GDM1 (cell line): ENCODE results near the gene GPER1.
"Not testable (repeated sequence)": the region's sequence is repeated elsewhere in the genome, so short reads cannot be mapped to it uniquely, and the experiment has no call there.

Experiments used
- DNase-seq: peaks from one replicate; lab custom pipeline; 2025; lab: John Stamatoyannopoulos, UW

GPER1 gene

DNA sequence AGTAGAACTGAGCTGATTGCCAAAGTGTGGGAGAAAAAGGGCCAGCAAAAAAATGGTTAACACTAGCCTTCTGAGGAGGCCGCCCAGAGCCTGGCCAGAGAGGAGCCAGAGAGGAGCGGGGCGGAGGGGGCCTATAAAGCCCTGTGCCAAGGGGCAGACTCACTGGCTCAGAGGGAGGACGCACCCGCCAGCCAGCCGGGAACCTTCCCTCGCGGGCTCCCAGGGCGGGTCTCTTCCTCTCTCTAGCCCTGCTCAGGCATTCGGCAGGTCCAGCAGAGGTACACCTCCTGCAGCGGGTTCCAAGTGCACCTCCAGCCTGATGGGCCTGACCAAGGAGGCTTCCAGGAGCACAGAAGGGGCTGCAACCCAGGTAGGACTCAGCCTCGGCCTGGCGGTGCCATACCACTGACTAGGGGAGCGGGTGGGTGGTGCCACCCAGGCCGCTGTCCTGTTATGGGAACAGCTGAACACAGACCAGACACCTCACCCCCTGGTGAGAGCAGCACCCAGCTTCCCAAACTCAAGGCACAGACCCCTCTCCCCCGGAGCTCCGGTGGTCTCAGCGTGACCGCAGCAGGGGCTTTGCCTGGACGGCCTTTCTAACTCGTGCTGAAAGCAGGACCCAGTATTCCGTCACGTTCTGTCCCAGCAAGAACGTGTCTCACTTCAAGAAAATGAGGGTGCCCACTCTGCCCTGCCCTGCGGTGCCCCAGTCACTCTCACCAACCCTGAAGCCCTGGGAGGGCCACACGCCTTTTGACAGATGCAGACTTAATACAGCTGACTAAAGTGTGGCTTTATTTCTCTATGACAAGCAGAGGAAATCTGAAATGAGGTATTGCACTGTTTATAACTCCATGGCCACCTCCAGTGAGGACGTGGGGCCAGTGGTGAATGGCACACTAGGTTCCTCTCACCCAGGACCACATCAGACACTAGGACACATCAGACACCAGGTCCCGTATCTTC is at the start of gene GPER1:
Gene GPER1, plus strand, starts transcription at position 162 of the 969 bp plus-strand sequence. CDS start 3,616 bp downstream, outside the sequence.
- DNase-seq, result no peak

DNA sequence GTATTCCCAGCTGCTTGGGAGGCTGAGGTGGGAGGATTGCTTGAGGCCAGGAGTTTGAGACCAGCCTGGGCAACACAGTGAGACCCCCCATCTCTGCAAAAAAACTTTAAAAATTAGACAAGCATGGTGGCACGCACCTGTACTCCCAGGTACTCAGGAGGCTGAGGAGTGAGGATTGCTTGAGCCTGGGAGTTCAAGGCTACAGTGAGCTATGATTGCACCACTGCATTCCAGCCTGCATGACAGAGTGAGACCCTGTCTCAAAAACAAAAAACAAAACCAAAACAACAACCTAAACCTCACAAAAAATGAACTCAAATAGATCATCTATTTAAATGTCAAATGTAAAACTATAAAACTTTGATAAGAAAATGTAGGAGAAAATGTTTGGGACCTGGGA is 47.7 kb upstream of the GPER1 start:
- not testable (repeated sequence) for DNase-seq

DNA sequence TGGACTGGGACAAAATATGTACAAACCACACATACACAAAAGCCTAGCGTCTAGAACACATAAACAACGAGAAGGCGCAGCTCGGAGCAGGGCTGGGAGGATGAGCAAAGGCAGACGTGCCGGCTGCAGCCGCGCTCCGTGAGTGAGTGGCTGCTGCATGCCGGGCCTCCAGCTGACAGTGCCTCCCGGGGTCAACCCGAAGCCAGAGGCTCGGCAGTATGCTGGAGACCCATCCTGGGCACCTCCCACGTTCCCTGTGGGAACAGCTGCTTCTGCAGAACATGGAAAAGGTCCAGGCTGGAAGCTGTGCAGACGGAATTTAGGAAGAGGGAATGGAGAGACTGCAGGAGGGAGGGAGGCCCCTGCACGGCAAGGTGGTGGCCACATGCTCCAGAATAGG is 47.1 kb upstream of the GPER1 start:
- no peak for DNase-seq

DNA sequence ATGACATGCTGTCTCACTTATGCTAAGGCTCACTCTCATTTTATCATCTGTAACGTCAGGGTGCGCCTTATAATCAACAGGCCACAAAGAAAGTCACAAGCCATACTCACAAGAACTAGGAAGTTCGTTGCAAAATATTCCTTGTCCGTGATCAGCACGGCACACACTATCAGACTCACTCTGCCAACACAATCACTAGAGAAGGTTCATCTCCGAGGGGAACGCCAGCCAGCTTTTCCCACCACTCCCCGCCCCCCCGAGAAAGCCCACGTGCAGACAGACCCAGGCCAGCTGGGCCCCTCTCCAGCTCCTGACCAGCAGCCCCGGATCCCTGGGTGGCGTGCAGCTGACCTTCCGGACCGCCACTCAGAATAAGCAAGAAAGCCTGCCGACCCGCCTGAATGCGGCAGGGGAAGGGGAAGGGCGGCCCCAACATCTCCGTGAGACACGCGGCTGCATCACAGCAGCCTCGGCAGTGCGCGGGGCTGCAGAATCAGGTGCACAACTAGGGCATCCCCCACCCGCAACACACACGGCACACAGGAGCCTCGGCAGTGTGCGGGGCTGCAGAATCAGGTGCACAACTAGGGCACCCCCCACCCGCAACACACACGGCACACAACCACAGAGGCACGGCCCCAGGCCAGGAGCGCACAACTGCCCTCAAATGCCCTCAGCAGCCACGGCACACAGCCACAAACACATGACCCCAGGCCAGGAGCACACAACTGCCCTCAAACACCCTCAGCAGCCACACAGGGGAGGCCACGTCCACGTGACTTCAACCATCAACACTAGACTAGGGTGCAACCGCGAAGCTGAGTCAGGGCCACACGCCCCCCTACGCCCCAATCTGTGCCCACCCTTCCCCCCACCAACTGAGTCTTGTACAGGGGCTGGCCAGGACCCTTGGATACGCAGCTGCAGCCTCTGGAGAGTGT is 46.1 kb upstream of the GPER1 start:
- no peak for DNase-seq

DNA sequence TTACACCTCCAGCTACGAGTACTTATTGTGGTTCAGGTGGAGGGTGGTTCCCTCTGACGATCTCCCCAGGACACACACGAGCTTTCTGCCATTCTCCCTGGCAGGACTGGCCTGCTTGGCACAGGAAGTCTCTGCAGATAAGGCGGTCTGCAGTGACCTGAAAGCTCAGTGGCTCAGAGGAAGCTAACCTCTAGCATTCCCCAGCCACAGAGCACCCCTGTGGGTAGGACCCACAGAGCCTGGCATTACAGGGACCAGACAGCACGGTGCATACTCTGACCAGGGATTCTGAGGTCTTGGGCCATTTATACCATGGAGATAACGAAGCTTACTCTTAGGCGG is 45.5 kb upstream of the GPER1 start:
- DNase-seq, result no peak

DNA sequence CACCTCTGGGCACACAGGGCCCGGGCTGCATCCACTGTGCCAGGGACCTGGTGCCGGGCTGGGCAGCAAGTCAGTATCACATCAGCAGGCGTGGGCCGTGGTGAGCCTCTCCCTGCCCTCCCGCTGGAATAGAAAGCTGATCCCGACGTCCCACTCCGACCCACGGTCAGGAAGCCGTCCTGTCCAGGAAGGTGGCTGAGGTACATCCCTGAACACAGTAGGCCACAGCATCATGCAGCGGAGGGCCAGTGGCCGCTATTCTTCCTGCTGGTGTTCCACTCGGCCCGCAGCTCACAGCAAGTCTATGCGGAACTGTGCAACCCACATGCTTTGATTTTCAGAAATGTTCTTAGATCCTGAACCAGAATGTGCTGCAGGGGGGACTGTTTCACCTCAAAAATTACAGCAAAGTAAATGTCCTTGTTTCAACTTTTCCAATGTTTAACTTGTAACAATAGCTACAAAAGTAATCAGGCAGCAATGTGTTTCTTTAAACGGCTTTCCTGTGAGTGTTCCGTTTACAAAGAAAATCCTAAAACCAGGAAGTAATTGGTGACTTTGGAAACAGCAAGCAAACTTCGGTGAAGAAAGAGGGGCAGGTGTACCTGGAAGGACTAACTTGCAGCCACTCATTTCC is 44.2 kb upstream of the GPER1 start:
- no peak for DNase-seq

DNA sequence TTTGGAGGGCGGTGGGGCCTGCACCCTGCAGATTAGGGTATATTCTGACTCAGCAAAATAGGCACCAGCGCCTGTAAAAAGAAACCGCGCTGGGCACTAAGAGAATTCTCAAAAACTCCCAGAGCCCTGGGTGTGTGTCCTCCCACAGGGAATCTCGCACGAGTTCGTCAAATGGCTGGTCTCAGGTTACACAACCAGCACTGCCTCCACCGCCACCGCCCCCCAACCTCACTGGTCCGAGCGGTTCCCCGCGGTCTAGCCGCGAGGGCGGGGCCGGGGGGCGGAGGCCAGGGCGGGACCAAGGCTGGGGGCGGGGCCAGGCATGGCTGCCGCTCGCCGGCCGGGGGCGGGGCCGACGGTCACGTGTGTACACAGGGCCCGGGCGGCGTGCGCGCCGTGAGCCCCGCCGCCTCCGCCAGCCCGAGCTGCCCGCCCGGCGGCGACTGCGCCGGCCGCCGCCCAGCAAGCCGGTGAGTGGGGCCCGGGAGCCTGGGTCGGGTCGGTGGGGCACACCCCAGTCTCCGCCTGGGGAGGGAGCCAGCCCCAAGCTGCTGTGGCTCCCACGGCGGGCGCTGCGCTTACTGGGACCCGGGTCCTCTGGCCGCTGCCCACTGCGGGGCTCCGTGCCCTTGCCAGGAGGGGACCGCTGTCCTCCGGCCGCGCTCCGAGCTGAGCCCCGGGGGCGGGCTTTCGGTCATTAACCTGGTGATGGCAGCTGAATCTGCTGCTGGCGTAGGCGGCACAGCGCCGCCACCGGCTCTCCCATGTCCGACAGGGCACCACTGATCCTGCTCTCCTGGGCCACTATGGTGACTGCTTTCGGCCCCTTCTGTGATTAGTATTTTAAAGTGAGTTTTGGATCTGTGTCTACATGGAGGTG is 43.5 kb upstream of the GPER1 start, which contains the start of gene GPR146:
Gene GPR146, plus strand, starts transcription at position 358 of the 880 bp plus-strand sequence. CDS start 12,970 bp downstream, outside the sequence.
- peak; percentile 92 for DNase-seq

DNA sequence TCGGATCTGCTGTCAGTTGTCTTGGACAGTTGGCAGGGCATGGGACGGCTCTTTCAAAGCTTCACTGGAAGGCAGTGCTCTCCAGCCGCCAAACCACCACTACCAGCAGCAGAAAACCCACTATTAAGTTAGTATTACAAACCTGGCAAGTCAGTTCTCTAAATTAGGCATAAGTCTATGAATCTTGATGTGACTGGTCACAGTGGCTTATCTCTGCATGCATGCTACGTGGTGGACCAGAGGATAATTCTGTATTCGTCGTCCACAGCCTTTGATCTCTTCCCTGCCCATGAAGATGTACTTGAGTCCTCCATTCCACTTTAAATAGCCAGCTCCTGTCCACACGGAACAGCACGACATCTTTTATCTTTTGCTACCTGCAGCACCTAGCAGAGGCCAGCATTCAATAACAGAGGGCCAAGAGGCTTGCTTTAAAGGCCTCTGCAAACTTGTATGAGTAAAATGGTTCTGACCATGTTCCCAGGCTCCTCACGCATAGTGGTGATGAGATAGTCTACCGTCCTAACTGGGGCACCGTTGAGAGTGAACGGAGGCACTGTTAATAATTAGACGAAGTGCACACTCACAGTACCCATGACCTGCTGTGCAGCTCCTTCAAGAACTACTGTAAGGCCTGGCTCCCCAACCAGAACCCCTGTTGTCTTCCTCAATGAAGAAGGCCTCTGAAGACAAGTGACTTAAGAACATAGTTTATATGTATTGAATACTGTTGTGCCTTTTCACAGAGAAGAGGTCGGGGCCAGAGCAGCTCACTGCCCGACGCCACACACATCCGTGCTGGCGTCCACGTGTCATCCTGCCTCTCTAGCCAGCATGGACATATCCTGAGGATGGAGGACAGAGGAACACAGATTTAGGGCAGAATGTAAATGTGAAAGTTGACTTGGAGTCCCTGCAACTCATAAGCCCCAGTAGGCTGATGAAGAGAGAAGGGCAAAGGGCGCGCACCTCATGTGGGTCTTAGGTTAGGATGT is 42.5 kb upstream of the GPER1 start:
- DNase-seq, result no peak

DNA sequence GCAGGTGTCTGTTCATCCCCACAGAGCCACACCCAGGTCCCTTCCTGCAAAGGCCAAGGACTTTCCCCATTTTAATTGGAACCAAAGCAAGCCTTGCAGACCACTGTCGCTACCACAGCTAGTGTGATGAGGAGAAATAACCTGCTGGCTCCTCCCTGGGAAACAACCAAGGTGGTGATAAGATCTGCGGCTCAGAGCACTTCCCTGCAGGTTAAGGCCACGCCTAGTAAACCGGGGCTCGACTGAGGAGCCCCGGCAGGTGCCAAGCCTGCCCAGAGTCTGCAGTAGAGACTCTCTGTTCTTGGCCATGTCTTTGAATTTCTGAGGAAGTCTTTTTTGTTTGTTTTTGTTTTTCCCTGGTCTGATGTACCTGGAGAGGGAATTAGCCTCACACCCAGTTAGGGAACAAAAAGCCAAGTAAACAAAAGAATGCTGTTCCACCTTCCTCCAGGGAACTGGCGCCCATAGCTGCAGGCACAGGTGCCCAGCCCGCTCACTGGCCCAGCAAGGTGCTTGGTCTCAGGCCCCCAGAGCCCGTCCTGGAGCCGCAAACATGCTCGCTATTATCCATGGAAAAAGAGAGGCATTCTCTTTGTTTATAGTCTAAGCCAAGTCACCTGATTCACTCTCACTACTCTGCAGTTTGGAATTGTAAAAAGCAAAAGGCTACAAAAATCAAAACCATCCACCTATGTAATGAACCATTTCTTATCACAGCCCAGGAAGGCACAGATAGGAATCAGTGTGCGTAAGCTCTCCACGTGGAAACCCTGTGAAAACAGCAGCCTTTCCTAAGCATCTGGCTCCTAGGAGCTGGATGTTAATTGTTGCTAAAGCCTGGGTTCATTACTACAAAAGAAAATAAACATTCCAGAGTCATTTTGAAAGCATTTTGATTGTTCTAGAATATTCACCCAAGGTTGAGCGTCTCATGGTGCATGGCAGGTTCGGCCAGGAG is 40.9 kb upstream of the GPER1 start:
- DNase-seq, result no peak

DNA sequence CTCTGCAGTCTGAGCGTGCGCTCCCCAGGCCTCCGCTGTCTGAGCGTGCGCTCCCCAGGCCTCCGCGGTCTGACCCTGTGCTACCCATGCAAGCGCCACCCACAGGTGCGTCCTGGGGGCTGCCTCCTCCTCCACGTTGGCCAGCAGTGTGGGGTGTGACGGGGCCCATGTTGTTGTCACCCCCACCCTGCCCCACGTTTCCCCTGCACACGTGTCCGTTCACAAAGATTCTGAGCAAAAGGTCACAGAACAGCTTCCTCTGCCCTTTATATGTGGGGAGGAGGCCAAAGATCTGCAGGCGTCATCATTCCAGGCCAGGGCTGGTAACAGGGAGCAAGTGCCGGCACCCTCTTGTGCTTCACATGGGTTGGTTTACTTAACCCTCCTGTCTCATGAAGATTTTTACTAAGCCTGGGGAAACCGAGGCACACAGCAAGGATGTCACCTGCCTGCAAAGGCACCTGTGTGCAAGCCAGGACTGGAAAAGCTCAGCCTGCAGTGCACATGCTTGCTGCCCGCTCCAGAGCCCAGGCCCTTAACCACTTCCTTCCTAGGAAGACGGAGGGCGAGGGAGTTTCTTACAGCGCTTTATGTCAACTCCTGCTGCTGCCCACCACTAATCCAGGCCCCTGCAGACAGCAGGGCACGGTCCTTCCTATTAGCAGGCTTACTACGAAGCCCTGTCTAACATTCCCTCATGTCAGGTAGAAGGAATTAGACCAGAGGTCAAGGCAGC is 38.7 kb upstream of the GPER1 start:
- peak; percentile 51 for DNase-seq

DNA sequence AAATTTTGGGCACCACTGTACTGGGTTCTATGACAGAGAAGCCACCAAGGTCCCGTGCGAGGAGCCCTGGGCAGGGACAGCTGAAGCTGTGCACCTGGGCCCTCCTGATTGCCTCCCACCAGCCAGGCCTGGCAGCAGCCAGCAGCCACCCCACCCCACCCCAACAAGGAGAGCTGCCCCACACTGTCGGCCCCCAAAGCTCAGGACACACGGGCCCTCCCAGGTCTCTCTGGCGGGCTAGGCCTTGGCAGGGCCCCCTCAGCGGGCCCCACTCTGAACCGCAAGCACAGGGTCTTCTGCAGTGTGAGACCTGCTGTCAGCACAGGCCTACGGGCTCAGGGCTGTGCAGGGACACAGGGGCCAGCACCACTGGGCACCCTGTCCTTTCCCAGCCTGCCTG is 38.1 kb upstream of the GPER1 start:
- DNase-seq, result no peak

DNA sequence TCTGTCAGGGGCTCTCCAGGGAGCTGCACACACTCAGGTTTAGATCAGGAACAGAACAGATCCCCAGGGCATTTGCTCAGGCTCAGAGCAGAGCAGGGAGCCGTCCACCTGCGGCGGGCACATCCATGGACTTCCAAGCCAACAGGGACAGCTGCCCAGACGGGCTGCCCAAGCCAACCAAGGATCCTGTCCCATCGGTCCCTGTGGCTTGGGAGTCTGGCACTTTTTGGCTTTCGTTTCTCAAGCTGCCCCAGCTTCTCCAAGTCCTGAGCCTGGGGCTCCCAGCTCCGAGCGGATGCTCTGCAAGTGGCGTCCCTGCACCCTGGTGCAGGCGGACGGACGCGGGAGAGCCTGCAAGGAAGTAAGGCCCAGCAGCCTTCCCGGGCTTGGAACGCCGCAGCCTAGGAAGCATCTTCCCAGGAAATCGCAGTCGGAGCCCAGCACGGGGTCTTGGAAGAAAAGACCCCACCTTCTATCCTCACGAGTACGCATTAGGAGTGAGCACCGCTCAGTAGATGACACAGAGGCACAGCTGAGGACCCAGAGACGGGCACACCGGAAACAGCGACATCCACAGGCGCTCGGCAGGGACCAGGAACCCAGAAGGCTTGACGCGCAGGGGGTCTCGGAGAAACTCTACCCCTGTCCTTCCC is 37.5 kb upstream of the GPER1 start:
- DNase-seq, result no peak

DNA sequence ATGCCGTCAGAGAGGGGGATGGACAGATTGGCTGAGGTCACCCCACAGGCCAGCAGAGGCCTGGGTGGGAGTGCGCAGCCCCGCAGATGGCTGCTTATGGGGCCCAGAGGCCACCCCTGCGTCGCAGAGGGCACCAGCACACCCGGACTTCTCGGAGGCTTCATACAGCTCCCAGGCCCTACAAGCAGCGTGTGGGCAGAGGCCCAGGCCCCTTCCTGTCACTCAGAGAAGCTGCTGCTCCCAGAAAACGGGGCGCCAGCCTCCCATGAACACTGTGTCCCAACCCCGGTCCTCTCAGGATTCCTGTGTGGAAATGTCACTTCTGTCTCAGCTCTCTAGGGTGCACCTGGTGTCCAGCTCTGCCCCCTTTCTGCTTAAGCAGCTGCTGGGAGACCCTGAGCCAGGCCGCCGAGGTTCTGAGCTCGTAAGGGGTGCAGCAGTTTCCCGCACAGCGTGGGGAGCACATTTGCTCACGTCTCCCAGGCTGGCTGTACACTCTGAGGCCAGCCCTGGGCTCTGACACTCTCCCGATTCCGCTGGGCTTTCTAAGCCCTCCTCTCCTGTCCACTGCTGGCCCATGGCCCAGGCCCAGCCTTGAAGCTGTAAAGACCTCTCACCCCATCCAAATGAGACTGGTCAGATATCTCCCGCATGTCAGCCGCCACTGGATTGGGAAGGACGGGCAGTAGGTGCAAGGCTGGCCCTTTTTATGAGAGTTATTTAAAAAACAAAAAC is 36.8 kb upstream of the GPER1 start:
- no peak for DNase-seq

DNA sequence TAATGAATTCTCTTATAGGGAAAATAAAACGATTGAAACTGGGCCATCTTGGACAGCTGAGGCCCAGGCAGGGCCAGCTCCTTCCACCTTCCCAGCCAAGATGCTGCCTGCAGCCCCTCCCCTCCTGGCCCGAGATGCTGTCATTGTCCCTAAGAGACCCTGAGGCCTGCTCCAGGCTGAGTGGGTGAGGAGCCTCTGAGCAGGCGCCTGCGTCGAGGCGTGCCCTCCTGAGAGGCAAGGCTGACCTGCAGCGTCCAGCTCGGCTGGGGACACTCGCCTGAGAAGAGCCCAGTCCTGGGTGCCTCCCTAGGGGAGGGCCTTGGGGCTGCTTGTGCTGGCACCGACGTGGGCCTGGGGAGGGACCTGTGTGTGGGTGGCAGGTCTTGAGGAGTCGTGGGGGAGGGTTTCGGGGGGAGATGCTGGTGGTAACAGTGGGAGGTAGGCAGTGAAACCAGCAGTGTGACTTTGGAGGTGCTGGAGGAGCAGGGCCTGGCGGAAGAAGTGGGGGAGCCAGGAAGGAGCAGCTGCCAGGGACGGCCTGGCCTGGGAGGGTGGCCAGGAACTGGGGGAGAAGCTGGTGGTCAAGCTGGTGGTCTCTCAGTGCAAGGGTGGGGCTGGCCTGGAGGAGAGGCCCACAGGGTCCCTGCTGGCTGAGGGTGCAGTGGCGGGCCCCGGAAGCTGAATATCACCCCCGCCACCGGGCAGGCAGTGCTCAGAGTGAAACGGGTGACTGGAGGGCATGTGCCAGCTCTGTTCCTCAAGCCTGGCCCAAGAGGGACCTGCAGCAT is 35.7 kb upstream of the GPER1 start:
- DNase-seq, result no peak

DNA sequence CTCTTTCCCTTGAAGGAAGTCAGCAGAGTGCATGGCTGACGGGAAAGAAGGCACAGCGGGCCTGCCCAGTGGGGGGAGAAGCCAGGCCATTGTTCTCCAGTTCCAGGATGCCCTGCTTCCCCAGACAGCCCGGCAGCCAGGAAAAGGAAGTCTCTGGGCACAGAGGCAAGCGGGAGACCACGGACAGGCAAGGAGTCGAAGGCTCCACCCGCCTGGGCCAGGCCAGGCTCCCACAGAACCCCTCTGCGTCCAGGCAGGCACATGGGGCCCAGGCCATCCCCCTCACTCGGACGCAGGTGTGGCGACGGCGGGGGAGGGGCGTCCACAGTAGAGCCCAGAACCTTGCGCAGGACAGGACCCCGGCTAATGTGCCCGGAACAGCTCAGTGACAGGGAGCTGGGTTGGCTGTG is 34.9 kb upstream of the GPER1 start:
- no peak for DNase-seq

DNA sequence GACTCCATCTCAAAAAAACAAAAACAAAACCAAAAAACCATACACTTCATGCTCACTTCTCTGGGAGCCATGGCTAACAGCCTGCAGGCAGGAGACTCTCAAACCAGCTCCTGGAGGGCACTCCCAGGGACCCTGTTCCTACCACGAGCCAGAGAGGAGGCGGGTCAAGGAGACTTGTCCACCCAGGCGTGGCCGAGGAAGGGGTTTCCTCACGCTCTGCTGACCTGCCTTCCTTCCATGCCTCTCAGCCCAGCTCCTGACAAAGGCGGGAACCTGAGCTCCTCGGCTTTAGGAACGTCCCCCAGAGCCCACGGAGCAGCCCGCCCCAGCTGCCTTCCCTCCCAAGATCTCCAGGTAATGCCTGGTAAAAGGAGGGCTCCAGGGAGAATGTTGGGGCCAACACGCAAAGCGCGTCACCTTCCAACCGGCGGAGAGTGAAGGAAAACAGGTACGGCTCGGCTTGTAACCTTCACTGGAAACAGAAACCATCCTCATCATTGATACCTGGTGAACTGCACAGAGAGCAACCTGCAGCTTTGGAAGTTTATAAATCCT is 34.0 kb upstream of the GPER1 start:
- DNase-seq, result no peak
